Fibroblast of lung (primary cell): ENCODE results near the gene CEP152. TPM values are rescaled to one million over a fixed set of nuclear protein-coding genes. Genes with fewer than 3 reads are reported as not detected.

ENCODE experiments used
- DNase-seq, 2 donors: peaks; one replicate each; pipeline versions ENCODE4 v3.0.0 to v3.0.0-alpha.2; 2010; ENCODE audit warnings: low read depth in 2 of 2
- H2AFZ ChIP-seq: 2 replicates; pipeline ENCODE4 v1.5.1; 2012; ENCODE audit warnings: low read length, control low read depth, inconsistent platforms
- H3K27ac ChIP-seq: 2 replicates; pipeline ENCODE4 v1.5.1; 2011; ENCODE audit warnings: low read length, control low read depth; ENCODE audit not compliant: insufficient read depth
- H3K27me3 ChIP-seq: 2 replicates; pipeline ENCODE4 v1.5.1; 2011; ENCODE audit warnings: mild to moderate bottlenecking, low read length; ENCODE audit not compliant: control insufficient read depth, insufficient read depth
- H3K36me3 ChIP-seq: 2 replicates; pipeline ENCODE4 v1.5.1; 2011; ENCODE audit warnings: low read length; ENCODE audit not compliant: control insufficient read depth, insufficient read depth
- H3K4me1 ChIP-seq: 2 replicates; pipeline ENCODE4 v1.5.1; 2011; ENCODE audit warnings: low read length; ENCODE audit not compliant: control insufficient read depth, insufficient read depth; ENCODE audit errors: extremely low read depth
- H3K4me2 ChIP-seq: 2 replicates; pipeline ENCODE4 v1.5.1; 2011; ENCODE audit warnings: low read length, control low read depth; ENCODE audit not compliant: insufficient read depth; ENCODE audit errors: extremely low read depth
- H3K4me3 ChIP-seq, 4 experiments: fragments of 200-600 bp in 1 of 4; sonication (generic) in 1 of 4; replicated peaks in 1 of 4; 2 replicates each; pipeline ENCODE4 v1.5.1; 2011 to 2016; ENCODE audit warnings: low read length in 4 of 4, low read depth in 3 of 4, mild to moderate bottlenecking in 3 of 4, control low read depth in 2 of 4, inconsistent platforms in 1 of 4, mixed read lengths in 1 of 4; ENCODE audit not compliant: insufficient read depth in 1 of 4; ENCODE audit errors: control extremely low read depth in 1 of 4
- H3K79me2 ChIP-seq: 2 replicates; pipeline ENCODE4 v1.5.1; 2012; ENCODE audit warnings: mild to moderate bottlenecking, low read length, inconsistent platforms; ENCODE audit not compliant: control insufficient read depth, insufficient read depth
- H3K9ac ChIP-seq: 2 replicates; pipeline ENCODE4 v1.5.1; 2011; ENCODE audit warnings: mild to moderate bottlenecking, low read length, control low read depth; ENCODE audit not compliant: insufficient read depth
- H3K9me3 ChIP-seq: 2 replicates; pipeline ENCODE4 v1.5.1; 2012; ENCODE audit warnings: low read depth, low read length; ENCODE audit not compliant: control insufficient read depth, insufficient read depth
- H4K20me1 ChIP-seq: 2 replicates; pipeline ENCODE4 v1.5.1; 2011; ENCODE audit warnings: low read length; ENCODE audit not compliant: control insufficient read depth, insufficient read depth; ENCODE audit errors: extremely low read depth
- EZH2 ChIP-seq: IDR thresholded peaks from 2 replicates; pipeline ENCODE4 v1.5.1; 2012; ENCODE audit warnings: low read length, control low read depth, mild to moderate bottlenecking; ENCODE audit errors: missing control alignments
- polyA plus RNA-seq, 2 donors: library from polyadenylated mRNA; depleted of rRNA in 1 of 2; stranded (reverse) in 1 of 2; unstranded in 1 of 2; fragments of >200 nt; gene quantifications; 2 replicates each; pipeline ENCODE4 v1.2.1, GENCODE V29; 2011 to 2012; ENCODE audit warnings: missing spikeins in 1 of 2
- total RNA-seq: library from RNA; depleted of rRNA; stranded (reverse); fragments of >200 nt; gene quantifications from 2 replicates; pipeline ENCODE4 v1.2.1, GENCODE V29; 2014
- TF ChIP-seq, protein P1 (sequence below), 2 donors: IDR thresholded peaks in 1 of 2; conservative IDR thresholded peaks in 1 of 2; 1 replicate in 1 of 2; 2 replicates in 1 of 2; pipeline ENCODE4 v1.5.1; 2011 to 2012; ENCODE audit warnings: low read length in 2 of 2, control low read depth in 1 of 2, inconsistent platforms in 1 of 2, low read depth in 1 of 2, mild to moderate bottlenecking in 1 of 2

Gene CEP152
- total and polyA plus RNA-seq, 2 donors (not counting 1 experiment from before 2014, with no cell fraction given) = 0.72 to 7.8 TPM

GRCh38 chr15:48832648-48833047 lies 21.8 kb upstream of the CEP152 start:
- no peaks in the 10 kb centered on the region for H3K36me3 ChIP-seq
- H3K79me2 ChIP-seq = no peaks in the 10 kb centered on the region
- no peak overlapping the region for H3K27ac ChIP-seq
- H3K4me3 ChIP-seq = no peak overlapping the region
- H2AFZ ChIP-seq = no peak overlapping the region
- H3K4me2 ChIP-seq = no peak overlapping the region
- no peaks in the 10 kb centered on the region for H3K9me3 ChIP-seq
- H3K9ac ChIP-seq = no peak overlapping the region
- no peak for TF ChIP-seq EZH2
- TF ChIP-seq, protein P1, sequence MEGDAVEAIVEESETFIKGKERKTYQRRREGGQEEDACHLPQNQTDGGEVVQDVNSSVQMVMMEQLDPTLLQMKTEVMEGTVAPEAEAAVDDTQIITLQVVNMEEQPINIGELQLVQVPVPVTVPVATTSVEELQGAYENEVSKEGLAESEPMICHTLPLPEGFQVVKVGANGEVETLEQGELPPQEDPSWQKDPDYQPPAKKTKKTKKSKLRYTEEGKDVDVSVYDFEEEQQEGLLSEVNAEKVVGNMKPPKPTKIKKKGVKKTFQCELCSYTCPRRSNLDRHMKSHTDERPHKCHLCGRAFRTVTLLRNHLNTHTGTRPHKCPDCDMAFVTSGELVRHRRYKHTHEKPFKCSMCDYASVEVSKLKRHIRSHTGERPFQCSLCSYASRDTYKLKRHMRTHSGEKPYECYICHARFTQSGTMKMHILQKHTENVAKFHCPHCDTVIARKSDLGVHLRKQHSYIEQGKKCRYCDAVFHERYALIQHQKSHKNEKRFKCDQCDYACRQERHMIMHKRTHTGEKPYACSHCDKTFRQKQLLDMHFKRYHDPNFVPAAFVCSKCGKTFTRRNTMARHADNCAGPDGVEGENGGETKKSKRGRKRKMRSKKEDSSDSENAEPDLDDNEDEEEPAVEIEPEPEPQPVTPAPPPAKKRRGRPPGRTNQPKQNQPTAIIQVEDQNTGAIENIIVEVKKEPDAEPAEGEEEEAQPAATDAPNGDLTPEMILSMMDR (conservative IDR thresholded peaks at IDR 0.05 in 1 of 2, IDR thresholded peaks at IDR 0.05 in 1 of 2; ENCODE audit: low read depth in 1 of 2, low read length in 2 of 2) = no peak
- no peaks in the 10 kb centered on the region for H4K20me1 ChIP-seq
- no peaks in the 10 kb centered on the region for H3K4me1 ChIP-seq
- H3K27me3 ChIP-seq = no peaks in the 10 kb centered on the region
- no peak for DNase-seq

GRCh38 chr15:48828906-48829305 lies 18.0 kb upstream of the CEP152 start:
- Histone ChIP-seq H3K4me2 (no peak overlapping the region), H3K27me3 (no peaks in the 10 kb centered on the region), H3K4me3 (no peak overlapping the region), H2AFZ (no peak overlapping the region), H3K9me3 (no peaks in the 10 kb centered on the region), H3K9ac (no peak overlapping the region), H3K79me2 (no peaks in the 10 kb centered on the region), H3K27ac (no peak overlapping the region), H3K4me1 (no peaks in the 10 kb centered on the region), H4K20me1 (no peaks in the 10 kb centered on the region), H3K36me3 (no peaks in the 10 kb centered on the region)
- TF ChIP-seq EZH2 = no peak
- TF ChIP-seq, protein P1 (conservative IDR thresholded peaks at IDR 0.05 in 1 of 2, IDR thresholded peaks at IDR 0.05 in 1 of 2; ENCODE audit: low read depth in 1 of 2, low read length in 2 of 2) = no peak
- DNase-seq = no peak

DNA sequence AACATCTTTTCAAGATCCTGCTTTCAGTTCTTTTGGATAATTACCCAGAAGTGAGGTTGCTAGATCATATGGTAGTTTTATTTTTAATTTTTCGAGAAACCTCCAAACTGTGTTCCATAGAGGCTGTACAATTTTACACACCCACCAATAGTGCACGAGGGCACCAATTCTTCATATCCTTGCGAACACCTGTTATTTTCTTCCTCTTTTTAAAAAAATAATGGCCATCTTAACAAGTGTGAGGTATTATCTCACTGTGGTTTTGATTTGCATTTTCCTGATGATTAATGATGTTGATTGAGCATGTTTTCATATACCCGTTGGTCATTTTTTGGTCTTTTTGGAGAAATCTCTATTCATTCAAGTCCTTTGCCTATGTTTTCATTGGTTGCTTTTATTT lies 17.6 kb upstream of the CEP152 start:
- H3K9me3 ChIP-seq = no peaks in the 10 kb centered on the region
- H3K27me3 ChIP-seq = no peaks in the 10 kb centered on the region
- DNase-seq = no peak
- H3K27ac ChIP-seq = no peak overlapping the region
- no peaks in the 10 kb centered on the region for H3K4me1 ChIP-seq
- H3K9ac ChIP-seq = no peak overlapping the region
- H3K4me3 ChIP-seq = no peak overlapping the region
- no peaks in the 10 kb centered on the region for H4K20me1 ChIP-seq
- H3K36me3 ChIP-seq = no peaks in the 10 kb centered on the region
- no peak overlapping the region for H3K4me2 ChIP-seq
- H3K79me2 ChIP-seq = no peaks in the 10 kb centered on the region
- no peak overlapping the region for H2AFZ ChIP-seq
- TF ChIP-seq, protein P1 (conservative IDR thresholded peaks at IDR 0.05 in 1 of 2, IDR thresholded peaks at IDR 0.05 in 1 of 2; ENCODE audit: low read depth in 1 of 2, low read length in 2 of 2) = no peak
- TF ChIP-seq EZH2 = no peak
